Osteoblast (primary cell): Measurements from ENCODE around the gene BANK1. TPM values are rescaled to one million over a fixed set of nuclear protein-coding genes. Genes with fewer than 3 reads are reported as not detected.

Experiments used
- DNase-seq: peaks from one replicate; pipeline ENCODE4 v3.0.0; 2011; ENCODE audit warnings: low spot score, mixed read lengths; ENCODE audit not compliant: insufficient read length; ENCODE audit errors: missing footprints
- H2AFZ ChIP-seq: 2 replicates; pipeline ENCODE4 v1.6.0; 2011; ENCODE audit warnings: mild to moderate bottlenecking, low read length
- H3K27ac ChIP-seq: 2 replicates; pipeline ENCODE4 v1.5.1; 2011; ENCODE audit warnings: mild to moderate bottlenecking, low read depth, low read length, moderate library complexity
- H3K27me3 ChIP-seq: 2 replicates; pipeline ENCODE4 v1.6.0; 2012; ENCODE audit warnings: mild to moderate bottlenecking, control low read depth, inconsistent platforms, low read length, moderate library complexity; ENCODE audit not compliant: insufficient read depth
- H3K36me3 ChIP-seq: 2 replicates; pipeline ENCODE4 v1.5.1; 2011; ENCODE audit warnings: mild to moderate bottlenecking, low read length, control low read depth, moderate library complexity; ENCODE audit not compliant: insufficient read depth
- H3K4me1 ChIP-seq: 2 replicates; pipeline ENCODE4 v1.5.1; 2011; ENCODE audit warnings: mild to moderate bottlenecking, low read length, control low read depth, moderate library complexity; ENCODE audit not compliant: insufficient read depth
- H3K4me2 ChIP-seq: 2 replicates; pipeline ENCODE4 v1.6.0; 2011; ENCODE audit warnings: mild to moderate bottlenecking, low read length; ENCODE audit not compliant: insufficient read depth
- H3K4me3 ChIP-seq: fragments of 200-600 bp; sonication (generic); 3 replicates; pipeline ENCODE4 v1.5.1; 2012; ENCODE audit warnings: mild to moderate bottlenecking, low read length, inconsistent platforms; ENCODE audit not compliant: insufficient read depth
- H3K79me2 ChIP-seq: 2 replicates; pipeline ENCODE4 v1.6.0; 2012; ENCODE audit warnings: mild to moderate bottlenecking, low read length, control low read depth, inconsistent platforms; ENCODE audit not compliant: insufficient read depth
- H3K9me3 ChIP-seq: 2 replicates; pipeline ENCODE4 v1.5.1; 2011; ENCODE audit warnings: low read depth, low read length, control low read depth
- H4K20me1 ChIP-seq: 2 replicates; pipeline ENCODE4 v1.6.0; 2012; ENCODE audit warnings: mild to moderate bottlenecking, low read length, control low read depth; ENCODE audit not compliant: insufficient read depth
- CTCF ChIP-seq: IDR thresholded peaks from 2 replicates; pipeline ENCODE4 v1.5.1; 2011; ENCODE audit warnings: mild to moderate bottlenecking, low read depth, low read length, moderate library complexity; ENCODE audit errors: extremely low read depth
- total RNA-seq: library from RNA; depleted of rRNA; stranded (reverse); fragments of >200 nt; gene quantifications from 2 replicates; pipeline ENCODE4 v1.2.3, GENCODE V29; 2012

BANK1 gene
- total RNA-seq, 1 donor: 1.8 TPM

DNA sequence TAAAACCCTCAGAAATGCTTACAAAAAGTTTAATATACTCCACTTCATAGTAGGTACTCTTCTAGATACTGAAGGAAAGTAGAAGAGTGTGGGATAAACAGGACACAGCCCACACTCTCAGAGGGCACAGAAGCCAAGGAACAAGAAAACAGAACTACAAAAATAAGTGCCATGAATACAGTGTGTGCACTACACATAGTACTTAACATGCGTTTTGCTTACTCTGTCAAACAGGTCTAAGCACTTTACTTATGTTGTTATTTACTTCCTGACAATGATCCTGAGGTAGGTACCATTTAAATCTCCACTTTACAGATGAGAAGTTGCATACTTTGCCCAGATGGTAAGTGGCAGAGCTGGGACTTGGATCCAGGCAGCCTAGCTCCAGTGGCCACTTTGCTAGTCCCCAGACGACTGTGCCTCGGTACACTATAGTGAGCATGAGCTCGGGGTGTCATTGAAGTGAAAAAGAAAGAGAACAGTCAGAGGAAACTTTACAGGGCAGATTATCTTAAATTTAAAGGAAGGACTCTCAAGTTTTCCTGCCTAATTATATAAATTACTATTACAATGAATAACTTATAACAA, 120.3 kb downstream of the BANK1 start:
- Histone ChIP-seq H4K20me1 (no peaks in the 10 kb centered on the region), H3K27me3 (no peaks in the 10 kb centered on the region), H3K4me1 (no peaks in the 10 kb centered on the region), H3K27ac (no peak overlapping the region), H3K79me2 (no peaks in the 10 kb centered on the region), H3K36me3 (no peaks in the 10 kb centered on the region), H2AFZ (no peak overlapping the region), H3K4me3 (no peak overlapping the region), H3K4me2 (no peak overlapping the region), H3K9me3 (no peaks in the 10 kb centered on the region)
- TF ChIP-seq CTCF: no peak
- DNase-seq: peak; percentile 37

GRCh38 chr4:101911616-101912015, 121.1 kb downstream of the BANK1 start:
- no peak for TF ChIP-seq CTCF
- Histone ChIP-seq H3K36me3 (no peaks in the 10 kb centered on the region), H2AFZ (no peak overlapping the region), H3K4me2 (no peak overlapping the region), H3K27ac (no peak overlapping the region), H3K79me2 (no peaks in the 10 kb centered on the region), H3K27me3 (no peaks in the 10 kb centered on the region), H4K20me1 (no peaks in the 10 kb centered on the region), H3K4me1 (no peaks in the 10 kb centered on the region), H3K9me3 (no peaks in the 10 kb centered on the region), H3K4me3 (no peak overlapping the region)
- DNase-seq: no peak

- Histone ChIP-seq H3K79me2 (no peaks in the 10 kb centered on the region), H3K4me3 (no peak overlapping the region), H2AFZ (no peak overlapping the region), H3K36me3 (no peaks in the 10 kb centered on the region), H3K4me1 (no peaks in the 10 kb centered on the region), H4K20me1 (no peaks in the 10 kb centered on the region), H3K9me3 (no peaks in the 10 kb centered on the region), H3K4me2 (no peak overlapping the region), H3K27me3 (no peaks in the 10 kb centered on the region), H3K27ac (no peak overlapping the region)
- DNase-seq: no peak
- TF ChIP-seq CTCF: no peak
Measured at GRCh38 chr4:101914761-101915160, 124.2 kb downstream of the BANK1 start.

DNA sequence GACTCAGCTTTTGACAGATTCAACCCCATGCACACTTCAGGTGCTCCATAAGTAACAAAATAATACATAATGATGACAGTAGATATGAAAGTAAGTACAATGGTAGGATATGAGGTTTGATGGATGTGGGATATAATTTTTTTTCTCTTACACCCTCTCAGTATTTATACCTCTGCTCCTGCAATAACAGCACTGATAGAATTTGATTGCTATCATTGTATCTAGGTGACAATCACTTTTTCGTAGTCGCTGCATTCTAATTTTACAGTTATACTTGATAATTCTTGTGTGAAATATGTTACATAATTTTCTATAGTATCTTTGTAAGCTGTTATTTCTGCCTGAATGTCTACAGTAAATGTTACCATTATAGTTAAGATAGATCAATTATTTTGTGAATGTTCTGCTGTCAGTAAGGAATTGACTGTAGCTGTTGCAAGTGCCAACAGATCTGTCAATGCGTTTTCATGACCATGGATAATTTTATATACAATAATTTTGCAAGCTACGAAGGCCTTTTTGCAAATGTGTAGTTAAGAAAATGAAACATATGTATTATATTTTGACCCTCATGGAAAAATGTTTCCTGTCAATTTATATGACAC, 128.9 kb downstream of the BANK1 start:
- Histone ChIP-seq H3K27ac (no peak overlapping the region), H3K9me3 (no peaks in the 10 kb centered on the region), H3K4me2 (no peak overlapping the region), H3K27me3 (no peaks in the 10 kb centered on the region), H2AFZ (no peak overlapping the region), H3K79me2 (no peaks in the 10 kb centered on the region), H4K20me1 (no peaks in the 10 kb centered on the region), H3K4me3 (no peak overlapping the region), H3K4me1 (no peaks in the 10 kb centered on the region), H3K36me3 (no peaks in the 10 kb centered on the region)
- TF ChIP-seq CTCF: no peak
- DNase-seq: no peak
